Stimulated activated CD4-positive, alpha-beta T cell treated with anti-CD3 and anti-CD28 coated beads, Interleukin-4, amount 100 ng/mL, for 48 hours (primary cell): ENCODE results near the gene SYT17.

ENCODE experiments used
- DNase-seq, 2 donors: peaks; one replicate each; pipeline ENCODE4 v3.0.0-alpha.2; 2020; ENCODE audit warnings: low read depth in 2 of 2

SYT17 gene

GRCh38 chr16:19218581-19218980 is 50.5 kb downstream of the SYT17 start:
- no peak for DNase-seq

- DNase-seq, result no peak
These were observed 51.8 kb downstream of the SYT17 start for GRCh38 chr16:19219836-19220235.

- peak; percentile 47 to 59 for DNase-seq
These were observed 55.5 kb downstream of the SYT17 start for GRCh38 chr16:19223235-19224170.

- no peak for DNase-seq
These were observed 57.6 kb downstream of the SYT17 start for GRCh38 chr16:19225651-19226050.

GRCh38 chr16:19227643-19228042 is 59.6 kb downstream of the SYT17 start:
- DNase-seq, result no peak

- DNase-seq, result no peak
These were observed 60.0 kb downstream of the SYT17 start for GRCh38 chr16:19228052-19228451.

GRCh38 chr16:19228575-19228974 is 60.5 kb downstream of the SYT17 start:
- DNase-seq, result no peak

GRCh38 chr16:19230575-19230974 is 62.5 kb downstream of the SYT17 start:
- DNase-seq, result no peak

- DNase-seq, result no peak
These were observed 63.8 kb downstream of the SYT17 start for GRCh38 chr16:19231881-19232280.

- no peak for DNase-seq
These were observed 64.9 kb downstream of the SYT17 start for GRCh38 chr16:19232988-19233387.

- no peak for DNase-seq
These were observed 67.4 kb downstream of the SYT17 start for GRCh38 chr16:19235478-19235877.

- DNase-seq, result no peak
These were observed 67.8 kb downstream of the SYT17 start for GRCh38 chr16:19235886-19236285.

- no peak for DNase-seq
These were observed 68.6 kb downstream of the SYT17 start for GRCh38 chr16:19236561-19237209.

GRCh38 chr16:19238406-19238805 is 70.4 kb downstream of the SYT17 start:
- no peak for DNase-seq

- DNase-seq, result no peak
These were observed 71.6 kb downstream of the SYT17 start for GRCh38 chr16:19239511-19240155.

- no peak for DNase-seq
These were observed 72.5 kb downstream of the SYT17 start for GRCh38 chr16:19240494-19240893.

- no peak for DNase-seq
These were observed 73.5 kb downstream of the SYT17 start for GRCh38 chr16:19241512-19241911.

GRCh38 chr16:19242186-19242585 is 74.1 kb downstream of the SYT17 start:
- DNase-seq, result no peak

- no peak for DNase-seq
These were observed 75.0 kb downstream of the SYT17 start for GRCh38 chr16:19242987-19243575.

- no peak for DNase-seq
These were observed 77.4 kb downstream of the SYT17 start for GRCh38 chr16:19245326-19245925.

- DNase-seq, result no peak
These were observed 84.9 kb downstream of the SYT17 start for GRCh38 chr16:19252904-19253303.

GRCh38 chr16:19254611-19255010 is 86.6 kb downstream of the SYT17 start:
- DNase-seq, result no peak
